Measurements from ENCODE around the gene SLC25A22. TPM values are rescaled to one million over a fixed set of nuclear protein-coding genes. Genes with fewer than 3 reads are reported as not detected.

The SLC25A22 gene
- total and polyA plus RNA-seq, 8 donors = 12.5 to 29.4 (median 17.0) TPM

GRCh38 chr11:828506-829175 is 30.6 kb upstream of the SLC25A22 start:
- H3K27ac ChIP-seq = peak overlapping the region; percentile 44 to 80
- H3K9me3 ChIP-seq = no peaks in the 10 kb centered on the region
- H3K36me3 ChIP-seq = peaks cover 0 to 18% of the 10 kb centered on the region in 2 donors
- peaks cover 7 to 45% of the 10 kb centered on the region in 2 donors for H3K27me3 ChIP-seq
- H3K4me3 ChIP-seq = peak overlapping the region in 1 of 2 donors; percentile 43
- intact Hi-C loops (cut with DNase I) = no loop called here
- no peak for TF ChIP-seq CTCF (IDR thresholded peaks at IDR 0.05)
- DNase-seq (no peak), ATAC-seq (no peak)
- H3K4me1 ChIP-seq = peaks cover 44 to 89% of the 10 kb centered on the region in 2 donors

- no peak for TF ChIP-seq CTCF (IDR thresholded peaks at IDR 0.05)
- ATAC-seq (no peak), DNase-seq (no peak)
- Histone ChIP-seq H3K27me3 (peaks cover 7 to 45% of the 10 kb centered on the region in 2 donors), H3K4me1 (peaks cover 44 to 91% of the 10 kb centered on the region in 2 donors), H3K27ac (peak within 1 kb of the TSS; percentile 58 to 80), H3K4me3 (peak within 1 kb of the TSS; percentile 32 to 53), H3K9me3 (no peaks in the 10 kb centered on the region), H3K36me3 (peaks cover 0 to 25% of the 10 kb centered on the region in 2 donors)
- intact Hi-C loops (cut with DNase I) = no loop called here
These were observed 29.8 kb upstream of the SLC25A22 start, which contains the start of gene CRACR2B for GRCh38 chr11:827897-828192. TSS of gene CRACR2B (plus strand) at chr11:827919. CDS start at chr11:828608, 689 bp downstream.

- Histone ChIP-seq H3K4me1 (peaks cover 44 to 92% of the 10 kb centered on the region in 2 donors), H3K27me3 (peaks cover 7 to 45% of the 10 kb centered on the region in 2 donors), H3K9me3 (no peaks in the 10 kb centered on the region), H3K4me3 (peak overlapping the region; percentile 32 to 53), H3K27ac (peak overlapping the region; percentile 58 to 80), H3K36me3 (peaks cover 0 to 30% of the 10 kb centered on the region in 2 donors)
- intact Hi-C loops (cut with DNase I) = no loop called here
- DNase-seq (peak in 1 of 4 donors; percentile 90), ATAC-seq (peak; percentile 7)
- TF ChIP-seq CTCF (IDR thresholded peaks at IDR 0.05) = no peak
These were observed 29.2 kb upstream of the SLC25A22 start for GRCh38 chr11:827146-827896.

- H3K4me3 ChIP-seq = peak overlapping the region; percentile 32 to 53
- peaks cover 47 to 92% of the 10 kb centered on the region in 2 donors for H3K4me1 ChIP-seq
- peaks cover 0 to 32% of the 10 kb centered on the region in 2 donors for H3K36me3 ChIP-seq
- peaks cover 7 to 45% of the 10 kb centered on the region in 2 donors for H3K27me3 ChIP-seq
- intact Hi-C loops (cut with DNase I) = no loop called here
- ATAC-seq (no peak), DNase-seq (no peak)
- peak overlapping the region; percentile 58 to 80 for H3K27ac ChIP-seq
- no peak for TF ChIP-seq CTCF (IDR thresholded peaks at IDR 0.05)
- no peaks in the 10 kb centered on the region for H3K9me3 ChIP-seq
These were observed 28.7 kb upstream of the SLC25A22 start for GRCh38 chr11:826836-827145.

GRCh38 chr11:826227-826621 is 28.1 kb upstream of the SLC25A22 start:
- DNase-seq (no peak), ATAC-seq (no peak)
- peaks cover 51 to 92% of the 10 kb centered on the region in 2 donors for H3K4me1 ChIP-seq
- peak overlapping the region; percentile 54 to 80 for H3K27ac ChIP-seq
- H3K4me3 ChIP-seq = peak overlapping the region in 1 of 2 donors; percentile 53
- TF ChIP-seq CTCF (IDR thresholded peaks at IDR 0.05) = no peak
- H3K9me3 ChIP-seq = no peaks in the 10 kb centered on the region
- intact Hi-C loops (cut with DNase I) = no loop called here
- H3K36me3 ChIP-seq = peaks cover 0 to 32% of the 10 kb centered on the region in 2 donors
- peaks cover 6 to 41% of the 10 kb centered on the region in 2 donors for H3K27me3 ChIP-seq
